Amniotic stem cell (primary cell): ENCODE measurements around the gene GSK3B.
"Not testable (repeated sequence)": the region's sequence is repeated elsewhere in the genome, so short reads cannot be mapped to it uniquely, and the experiment has no call there.

Source experiments
- DNase-seq: peaks from one replicate; lab custom pipeline; 2025; lab: John Stamatoyannopoulos, UW

The GSK3B gene

GRCh38 chr3:120005741-120006140, 88.5 kb downstream of the GSK3B start:
- not testable (repeated sequence) for DNase-seq

DNA sequence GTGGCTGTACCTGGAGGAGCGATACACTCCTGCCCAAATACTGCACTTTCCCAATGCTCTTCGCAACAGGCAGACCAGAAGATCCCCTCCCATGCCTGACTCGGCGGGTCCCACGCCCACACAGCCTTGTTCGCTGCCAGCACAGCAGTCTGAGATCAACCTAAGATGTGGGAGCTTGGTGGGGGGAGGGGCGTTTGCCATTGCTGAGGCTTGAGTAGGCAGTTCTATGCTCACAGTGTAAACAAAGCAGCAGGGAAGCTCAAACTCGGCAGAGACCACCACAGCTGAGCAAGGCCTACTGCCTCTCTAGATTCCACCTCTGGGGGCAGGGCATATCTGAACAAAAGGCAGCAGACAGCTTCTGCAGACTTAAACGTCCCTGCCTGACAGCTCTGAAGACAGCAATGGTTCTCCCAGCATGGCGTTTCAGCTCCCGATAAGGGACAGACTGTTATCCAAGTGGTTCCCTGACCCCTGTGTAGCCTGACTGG, 90.2 kb downstream of the GSK3B start:
- not testable (repeated sequence) for DNase-seq

- DNase-seq = no peak
These were observed 96.1 kb downstream of the GSK3B start for GRCh38 chr3:119998166-119998565.

DNA sequence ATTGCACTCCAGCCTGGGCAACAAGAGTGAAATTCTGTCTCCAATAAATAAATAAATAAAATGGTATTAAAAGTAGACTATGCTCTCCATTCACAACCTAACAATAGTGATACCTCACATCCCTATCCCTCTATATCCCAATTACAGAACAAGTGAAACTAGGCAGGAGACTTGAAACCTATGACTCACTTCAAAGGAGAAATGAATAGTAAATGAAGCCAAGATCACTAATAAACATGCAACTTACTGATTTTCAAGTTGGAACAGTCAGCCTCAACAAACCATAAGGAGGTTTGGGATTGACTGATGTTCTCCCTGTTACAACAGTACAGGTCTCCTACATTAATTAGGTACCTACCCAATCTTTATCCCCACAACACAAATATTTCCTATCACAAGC, 103.4 kb downstream of the GSK3B start:
- no peak for DNase-seq

DNA sequence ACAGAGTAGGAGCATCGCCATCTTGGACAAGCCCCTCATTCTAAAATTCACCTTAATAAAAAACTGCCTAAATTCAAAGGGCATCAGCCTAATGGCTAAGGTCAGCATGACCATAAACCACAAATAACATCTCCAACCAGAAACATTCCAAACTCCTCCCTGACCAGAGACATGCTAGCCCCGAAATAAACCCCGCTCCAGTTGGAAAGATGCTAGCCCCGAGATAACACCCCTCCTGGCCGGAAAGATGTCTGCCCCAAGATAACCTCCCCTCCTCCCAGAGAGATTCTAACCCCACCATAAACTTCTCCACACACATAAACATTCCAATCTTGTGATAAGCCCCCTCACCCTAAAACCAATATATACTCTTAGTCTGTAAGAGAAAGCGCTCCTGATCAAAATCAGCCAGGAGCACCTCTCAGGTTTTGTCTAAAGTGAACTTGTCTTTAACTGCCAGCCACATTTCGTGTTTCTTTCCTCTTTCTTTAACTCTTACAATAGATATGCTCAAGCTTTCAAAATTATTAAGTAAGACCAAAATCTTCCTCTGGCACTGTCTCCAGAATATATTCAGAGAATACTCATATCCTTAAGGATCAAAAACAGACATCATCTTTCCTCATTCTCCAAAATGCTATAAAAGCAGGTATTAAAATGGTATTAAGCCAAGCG, 104.1 kb downstream of the GSK3B start:
- DNase-seq = no peak

DNA sequence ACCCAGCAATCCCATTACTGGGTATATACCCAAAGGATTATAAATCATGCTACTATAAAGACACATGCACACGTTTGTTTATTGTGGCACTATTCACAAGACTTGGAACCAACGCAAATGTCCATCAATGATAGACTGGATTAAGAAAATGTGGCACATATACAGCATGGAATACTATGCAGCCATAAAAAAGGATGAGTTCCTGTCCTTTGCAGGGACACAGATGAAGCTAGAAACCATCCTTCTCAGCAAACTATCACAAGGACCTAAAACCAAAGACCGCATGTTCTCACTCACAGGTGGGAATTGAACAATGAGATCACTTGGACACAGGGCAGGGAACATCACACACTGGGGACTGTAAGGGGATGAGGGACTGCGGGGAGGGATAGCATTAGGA, 107.4 kb downstream of the GSK3B start:
- DNase-seq = not testable (repeated sequence)

GRCh38 chr3:119981386-119981785, 112.9 kb downstream of the GSK3B start:
- no peak for DNase-seq

DNA sequence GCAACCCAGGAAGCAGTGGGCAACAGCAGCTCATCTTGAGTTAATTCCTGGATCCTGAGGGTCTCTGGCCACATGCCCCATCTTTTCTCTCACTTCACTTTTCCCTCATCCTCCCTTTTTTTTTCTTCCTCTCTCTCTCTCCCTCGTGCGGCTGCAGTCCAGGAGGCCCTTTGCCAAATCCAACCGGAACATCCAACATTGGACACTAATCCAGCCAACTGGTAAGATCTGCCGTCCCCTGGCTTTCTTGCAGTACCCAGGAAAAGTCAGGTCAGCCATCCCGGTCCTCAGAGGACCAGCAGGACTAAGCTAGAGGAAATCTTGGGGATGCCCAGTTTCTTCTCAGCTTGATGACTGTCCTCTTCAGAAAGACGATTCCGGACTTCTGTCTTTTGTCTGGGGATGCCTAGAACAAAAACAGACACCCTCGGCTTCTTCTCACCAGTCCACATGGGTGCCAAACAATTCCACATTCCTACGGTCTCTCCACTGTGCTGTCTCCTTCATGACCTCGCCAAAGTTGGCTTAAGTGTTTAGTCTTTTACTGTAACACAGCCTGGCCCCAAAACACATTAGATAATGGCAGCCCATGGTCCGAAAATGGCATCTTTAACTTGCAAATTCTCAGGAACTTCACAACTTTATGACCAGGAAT, 115.6 kb downstream of the GSK3B start:
- DNase-seq = no peak

GRCh38 chr3:119977353-119977752, 116.9 kb downstream of the GSK3B start:
- DNase-seq = no peak

- no peak for DNase-seq
These were observed 118.0 kb downstream of the GSK3B start for GRCh38 chr3:119976214-119976613.

DNA sequence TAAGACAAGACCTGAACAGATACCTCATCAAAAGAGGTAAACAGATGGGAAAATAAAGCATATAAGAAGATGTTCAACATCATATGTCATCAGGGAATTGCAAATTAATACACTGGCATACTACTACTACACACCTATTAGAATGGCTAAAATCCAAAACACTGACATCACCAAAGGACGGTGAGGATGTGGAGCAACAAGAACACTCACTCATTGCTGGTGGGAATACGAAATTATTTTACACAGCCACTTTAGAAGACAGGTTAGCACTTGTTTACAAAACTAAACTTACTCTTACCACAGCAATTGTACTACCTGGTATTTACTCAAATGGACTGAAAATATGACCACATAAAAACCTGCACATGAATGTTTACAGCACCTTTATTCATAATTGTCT, 119.6 kb downstream of the GSK3B start:
- no peak for DNase-seq

DNA sequence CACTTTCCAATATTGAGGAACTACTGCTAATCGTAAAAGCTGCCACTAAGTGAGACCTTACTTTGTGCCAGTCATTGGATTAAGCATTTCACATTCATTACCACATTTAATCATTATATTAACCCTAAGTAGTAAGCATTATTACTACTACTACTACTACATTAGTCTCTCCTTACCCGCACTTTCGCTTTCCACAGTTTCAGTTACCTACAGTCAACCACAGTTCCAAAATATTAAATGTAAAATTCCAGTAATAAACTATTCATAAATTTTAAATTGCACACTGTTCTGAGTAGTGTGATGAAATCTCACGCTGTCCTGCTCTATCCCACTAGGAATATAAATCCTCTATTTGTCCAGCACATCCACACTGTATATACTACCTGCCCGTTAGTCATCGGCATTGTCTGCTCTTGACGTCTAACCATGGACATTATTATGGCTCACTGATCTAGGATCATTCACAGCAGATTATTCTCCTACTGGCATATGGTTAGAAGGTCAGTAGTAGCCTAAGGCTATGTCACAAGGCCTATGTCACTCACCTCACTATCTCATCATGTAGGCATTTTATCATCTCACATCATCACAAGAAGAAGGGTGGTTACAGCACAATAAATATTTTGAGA, 121.1 kb downstream of the GSK3B start:
- DNase-seq = no peak

DNA sequence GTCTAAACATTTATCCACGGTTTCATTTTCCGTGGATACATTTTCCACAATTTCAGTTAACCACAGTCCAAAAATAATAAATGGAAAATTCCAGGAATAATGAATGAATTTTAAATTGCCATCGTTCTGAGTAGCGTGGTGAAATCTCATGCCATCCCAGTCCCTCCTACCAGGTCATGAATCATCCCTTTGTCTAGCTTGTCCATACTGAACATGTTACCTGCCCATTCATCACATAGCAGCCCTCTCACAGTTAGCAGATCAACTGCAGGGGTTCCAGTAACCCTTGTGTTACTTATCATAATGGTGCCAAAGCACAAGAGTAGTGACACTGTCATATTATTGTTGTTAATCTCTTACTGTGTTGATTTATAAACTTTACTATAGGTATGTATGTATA, 124.5 kb downstream of the GSK3B start:
- DNase-seq = no peak

DNA sequence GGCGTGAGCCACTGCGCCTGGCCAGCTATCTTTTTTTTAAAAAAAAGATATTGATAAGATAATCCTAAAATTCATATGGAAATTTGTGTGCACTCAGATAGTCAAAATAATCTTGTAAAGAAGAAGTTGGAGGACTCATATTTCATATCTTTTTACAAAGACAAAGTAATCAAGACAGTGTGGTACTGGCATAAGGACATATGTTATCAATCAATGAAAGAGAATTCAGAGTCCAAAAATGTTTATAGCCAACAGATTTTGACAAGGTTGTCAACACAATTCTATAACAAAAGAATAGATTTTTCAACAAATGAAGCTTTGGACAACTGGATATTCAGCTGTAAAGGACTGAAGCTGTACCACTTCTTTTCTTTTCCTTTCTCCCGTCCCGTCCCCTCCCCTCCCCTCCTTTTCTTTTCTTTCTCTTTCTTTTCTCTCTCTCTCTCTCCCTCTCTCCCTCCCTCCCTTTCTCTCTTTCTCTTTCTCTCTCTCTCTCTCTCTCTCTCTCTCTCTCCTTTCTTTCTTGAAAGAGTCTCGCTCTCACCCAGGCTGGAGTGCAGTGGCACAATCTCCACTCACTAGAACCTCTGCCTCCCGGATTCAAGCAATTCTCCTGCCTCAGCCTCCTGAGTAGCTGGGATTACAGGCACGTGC, 126.8 kb downstream of the GSK3B start:
- no peak for DNase-seq

- DNase-seq = no peak
These were observed 128.6 kb downstream of the GSK3B start for GRCh38 chr3:119965692-119966091.

- no peak for DNase-seq
These were observed 130.0 kb downstream of the GSK3B start for GRCh38 chr3:119964294-119964693.

DNA sequence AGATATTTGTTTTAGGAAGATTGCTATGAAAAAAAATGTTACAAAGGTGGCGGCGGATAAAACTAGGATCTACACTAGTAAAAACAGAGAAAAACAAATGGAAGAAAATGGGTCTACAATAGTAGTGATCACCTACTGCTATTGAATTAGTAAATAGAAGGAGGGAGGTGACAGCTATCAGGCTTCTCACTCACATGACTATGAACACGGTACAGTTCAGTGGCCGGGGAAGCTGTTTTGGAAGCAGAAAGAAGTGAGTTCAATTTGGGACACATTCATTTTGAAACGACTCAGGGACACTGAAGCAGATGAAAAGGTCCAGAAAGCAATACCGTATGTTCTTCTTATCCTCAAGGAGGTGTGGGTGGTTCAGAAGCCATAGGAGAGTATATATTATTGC, 138.3 kb downstream of the GSK3B start:
- no peak for DNase-seq

DNA sequence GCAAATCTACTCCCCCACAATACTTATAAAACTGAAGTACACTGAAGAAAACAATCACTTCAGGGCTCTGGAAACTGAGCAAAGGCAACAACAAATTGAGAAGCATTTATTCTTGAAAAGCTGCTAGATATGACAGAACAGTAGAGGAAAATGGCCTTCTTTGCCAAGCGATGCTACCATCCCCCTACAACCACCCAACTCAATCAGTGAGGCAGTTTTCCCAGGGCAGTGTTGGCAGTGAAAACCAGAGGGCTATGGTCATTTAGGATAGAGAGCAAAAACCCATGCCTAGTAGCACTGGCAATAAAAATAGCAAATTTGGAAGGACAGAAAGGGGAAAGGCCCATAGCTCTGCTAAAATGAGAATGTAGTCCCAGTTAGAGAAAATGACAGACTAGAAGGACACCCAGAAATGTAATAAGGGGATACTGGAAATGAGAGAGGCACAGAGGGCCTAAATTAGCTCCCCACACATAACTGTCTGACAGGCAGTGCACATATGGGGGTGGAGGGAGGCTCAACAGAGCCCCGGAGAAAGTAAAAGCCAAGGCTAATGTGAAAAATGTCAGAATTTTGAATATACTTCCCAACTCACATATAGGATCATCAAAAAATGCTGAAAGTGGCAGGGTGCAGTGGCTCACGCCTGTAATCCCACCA, 143.5 kb downstream of the GSK3B start:
- no peak for DNase-seq

GRCh38 chr3:119945291-119945690, 149.0 kb downstream of the GSK3B start:
- DNase-seq = no peak

DNA sequence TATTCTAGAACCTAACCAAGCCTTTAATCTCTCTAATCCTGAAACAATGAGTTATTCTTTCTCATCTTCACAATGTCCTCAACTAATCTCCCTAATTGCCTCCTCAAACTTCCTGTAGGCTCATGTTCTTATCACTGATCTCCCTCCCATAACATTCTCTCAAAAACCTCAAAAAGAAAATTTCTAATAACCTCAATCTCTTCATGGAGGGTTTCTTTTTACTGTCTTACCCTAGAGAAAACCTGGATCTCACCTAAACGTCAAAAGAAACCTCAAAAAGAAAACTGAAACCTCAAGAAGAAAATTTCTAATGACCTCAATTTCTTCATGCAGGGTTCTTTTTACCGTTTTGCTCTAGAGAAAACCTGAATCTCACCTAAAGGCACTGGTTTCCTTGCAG, 150.2 kb downstream of the GSK3B start:
- DNase-seq = no peak

- no peak for DNase-seq
These were observed 155.2 kb downstream of the GSK3B start for GRCh38 chr3:119939077-119939476.

DNA sequence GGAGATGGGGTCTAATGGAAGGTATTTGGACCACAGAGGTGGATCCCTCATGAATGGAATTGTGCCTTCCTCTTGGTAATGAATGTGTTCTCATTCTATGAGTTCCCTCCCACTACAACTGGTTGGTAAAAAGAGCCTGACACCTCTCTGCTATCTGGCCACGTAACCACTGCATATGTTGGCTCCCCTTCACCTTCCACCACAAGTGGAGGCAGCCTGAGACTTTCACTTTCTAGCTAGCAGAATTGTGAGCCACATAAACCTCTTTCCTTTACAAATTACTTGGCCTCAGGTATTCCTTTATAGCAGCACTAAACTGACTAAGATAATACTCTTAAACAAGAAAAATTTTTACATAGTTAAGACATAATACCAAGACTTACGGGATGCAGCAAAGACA, 157.0 kb downstream of the GSK3B start:
- no peak for DNase-seq
